Left lung (tissue), 10 donors: Measurements from ENCODE around the gene LCN1. TPM values are rescaled to one million over a fixed set of nuclear protein-coding genes. Genes with fewer than 3 reads are reported as not detected.
A peak's percentile ranks its signal among the peaks of the same experiment; 100 is the strongest.

Source experiments
- ATAC-seq: fragments of 200-7000 bp; cut with Tn5 transposase; one replicate; pipeline ENCODE4 v1.9.1; 2020; ENCODE audit warnings: moderate library complexity
- DNase-seq, 4 donors: peaks; one replicate each; pipeline ENCODE4 v3.0.0-alpha.2; 2013 to 2020
- H3K27ac ChIP-seq, 2 donors: fragments of 200-600 bp; sonication (generic) in 1 of 2; one replicate each; pipeline versions ENCODE4 v1.5.0 to v1.8.0; 2020 to 2021
- H3K27me3 ChIP-seq, 2 donors: fragments of 200-600 bp; sonication (generic) in 1 of 2; one replicate each; pipeline versions ENCODE4 v1.5.0 to v1.8.0; 2020 to 2021
- H3K36me3 ChIP-seq, 2 donors: fragments of 200-600 bp; sonication (generic) in 1 of 2; one replicate each; pipeline versions ENCODE4 v1.5.0 to v1.8.0; 2020 to 2021
- H3K4me1 ChIP-seq, 2 donors: fragments of 200-600 bp; one replicate each; pipeline ENCODE4 v1.8.0; 2021
- H3K4me3 ChIP-seq, 2 donors: fragments of 200-600 bp; sonication (generic) in 1 of 2; one replicate each; pipeline versions ENCODE4 v1.5.0 to v1.8.0; 2020 to 2021; ENCODE audit warnings: mild to moderate bottlenecking in 1 of 2
- H3K9me3 ChIP-seq, 2 donors: fragments of 200-600 bp; sonication (generic) in 1 of 2; one replicate each; pipeline versions ENCODE4 v1.5.0 to v1.8.0; 2020 to 2021
- intact Hi-C, 2 donors: fragments of 100-400 bp; cut with DNase I; formaldehyde crosslinking; loops; one replicate each; pipeline versions ENCODE4 v1.11.2 to v1.14.2; 2022
- polyA plus RNA-seq, 6 donors: library from polyadenylated mRNA; unstranded; fragments of 120-200 nt; gene quantifications; one replicate each; pipeline ENCODE4 v1.2.1, GENCODE V29; 2013; ENCODE audit not compliant: insufficient read length in 6 of 6
- total RNA-seq, 2 donors: library from RNA; stranded (reverse); fragmentation: NEBNext Ultra II Directional; extraction: Animal tissue kit (Norgen Biotek cat#: 25700); gene quantifications; one replicate each; pipeline ENCODE4 v1.2.1, GENCODE V29; 2021
- TF ChIP-seq, protein P1 (sequence below), 2 donors: fragments of 200-600 bp; sonication (generic) in 1 of 2; IDR thresholded peaks; one replicate each; pipeline versions ENCODE4 v1.5.0 to v1.8.0; 2021; ENCODE audit warnings: antibody characterized with exemption in 2 of 2
- donor health status: DM: no; HTN: yes; CAD: no.
- donor health status: DM: no; HTN: no; CAD: no.

LCN1 gene
- total and polyA plus RNA-seq, 8 donors = not detected

DNA sequence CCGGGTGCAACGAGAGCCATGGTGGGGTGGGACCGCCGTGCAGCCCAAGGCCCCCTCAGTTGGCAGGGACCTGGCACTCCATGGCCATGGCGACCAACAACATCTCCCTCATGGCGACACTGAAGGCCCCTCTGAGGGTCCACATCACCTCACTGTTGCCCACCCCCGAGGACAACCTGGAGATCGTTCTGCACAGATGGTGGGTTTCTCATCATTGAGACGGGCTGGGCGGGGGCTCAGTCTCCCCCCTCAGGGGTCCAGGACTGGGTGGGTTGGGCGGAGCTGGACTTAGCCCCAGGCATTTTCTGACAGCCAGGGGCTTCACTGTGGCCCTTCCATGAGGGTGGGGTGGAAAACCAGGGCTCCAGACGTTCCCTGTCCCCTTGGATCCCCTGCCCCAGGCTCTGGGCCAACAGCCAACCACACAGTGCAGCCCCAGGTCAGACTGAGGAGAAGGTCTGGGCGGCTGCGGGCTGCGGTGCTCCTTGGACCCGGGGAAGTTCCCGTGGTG is 41.0 kb downstream of the LCN1 start:
- no peaks in the 10 kb centered on the region for H3K4me1 ChIP-seq
- no peaks in the 10 kb centered on the region for H3K36me3 ChIP-seq
- no peaks in the 10 kb centered on the region for H3K9me3 ChIP-seq
- ATAC-seq (no peak), DNase-seq (no peak)
- H3K27ac ChIP-seq = no peak overlapping the region
- H3K4me3 ChIP-seq = no peak overlapping the region
- H3K27me3 ChIP-seq = peaks cover 0 to 56% of the 10 kb centered on the region in 2 donors
- TF ChIP-seq, protein P1, sequence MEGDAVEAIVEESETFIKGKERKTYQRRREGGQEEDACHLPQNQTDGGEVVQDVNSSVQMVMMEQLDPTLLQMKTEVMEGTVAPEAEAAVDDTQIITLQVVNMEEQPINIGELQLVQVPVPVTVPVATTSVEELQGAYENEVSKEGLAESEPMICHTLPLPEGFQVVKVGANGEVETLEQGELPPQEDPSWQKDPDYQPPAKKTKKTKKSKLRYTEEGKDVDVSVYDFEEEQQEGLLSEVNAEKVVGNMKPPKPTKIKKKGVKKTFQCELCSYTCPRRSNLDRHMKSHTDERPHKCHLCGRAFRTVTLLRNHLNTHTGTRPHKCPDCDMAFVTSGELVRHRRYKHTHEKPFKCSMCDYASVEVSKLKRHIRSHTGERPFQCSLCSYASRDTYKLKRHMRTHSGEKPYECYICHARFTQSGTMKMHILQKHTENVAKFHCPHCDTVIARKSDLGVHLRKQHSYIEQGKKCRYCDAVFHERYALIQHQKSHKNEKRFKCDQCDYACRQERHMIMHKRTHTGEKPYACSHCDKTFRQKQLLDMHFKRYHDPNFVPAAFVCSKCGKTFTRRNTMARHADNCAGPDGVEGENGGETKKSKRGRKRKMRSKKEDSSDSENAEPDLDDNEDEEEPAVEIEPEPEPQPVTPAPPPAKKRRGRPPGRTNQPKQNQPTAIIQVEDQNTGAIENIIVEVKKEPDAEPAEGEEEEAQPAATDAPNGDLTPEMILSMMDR (IDR thresholded peaks at IDR 0.05) = no peak
- intact Hi-C loops = no loop called here

- Histone ChIP-seq H3K9me3 (no peaks in the 10 kb centered on the region), H3K27me3 (peaks cover 0 to 56% of the 10 kb centered on the region in 2 donors), H3K4me3 (no peak overlapping the region), H3K4me1 (no peaks in the 10 kb centered on the region), H3K36me3 (no peaks in the 10 kb centered on the region), H3K27ac (no peak overlapping the region)
- ATAC-seq = no peak
- TF ChIP-seq, protein P1 (IDR thresholded peaks at IDR 0.05) = no peak
- intact Hi-C loops = no loop called here
- no peak for DNase-seq
Measured at GRCh38 chr9:135563039-135563476, 41.8 kb downstream of the LCN1 start.

- DNase-seq = peak in 1 of 4 donors; percentile 58
- intact Hi-C loops = no loop called here
Measured at GRCh38 chr9:135563858-135564257, 42.6 kb downstream of the LCN1 start.

DNA sequence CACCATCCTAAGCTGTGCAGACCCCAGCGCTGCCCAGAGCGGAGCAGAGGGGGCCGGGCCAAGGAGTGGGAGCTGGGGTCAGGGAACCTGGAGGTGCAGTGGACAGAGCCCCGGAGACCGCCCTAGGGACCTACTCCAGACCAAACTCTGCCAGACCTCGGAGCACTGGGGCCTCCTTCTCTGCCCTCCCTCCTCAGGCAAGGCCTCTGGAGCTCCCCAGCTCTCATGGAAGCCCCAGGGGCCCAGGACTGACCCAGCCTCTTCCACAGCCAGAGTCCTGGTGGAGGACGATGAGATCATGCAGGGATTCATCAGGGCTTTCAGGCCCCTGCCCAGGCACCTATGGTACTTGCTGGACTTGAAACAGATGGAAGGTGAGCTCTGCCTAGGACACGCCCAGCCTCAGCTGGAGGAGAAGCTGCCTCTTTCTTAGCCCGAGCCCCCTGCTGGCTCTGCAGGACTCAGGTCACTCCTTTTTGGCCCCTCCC is 43.9 kb downstream of the LCN1 start:
- DNase-seq (peak in 1 of 4 donors; percentile 67), ATAC-seq (no peak)
- Histone ChIP-seq H3K36me3 (no peaks in the 10 kb centered on the region), H3K4me1 (no peaks in the 10 kb centered on the region), H3K4me3 (no peak overlapping the region), H3K27me3 (peaks cover 0 to 60% of the 10 kb centered on the region in 2 donors), H3K9me3 (peaks cover 0 to 5% of the 10 kb centered on the region in 2 donors), H3K27ac (no peak overlapping the region)
- intact Hi-C loops = no loop called here
- TF ChIP-seq, protein P1 (IDR thresholded peaks at IDR 0.05) = no peak

More at GRCh38 chr9:135563858-135564257, 42.6 kb downstream of the LCN1 start:
- no peaks in the 10 kb centered on the region for H3K36me3 ChIP-seq
- no peak overlapping the region for H3K27ac ChIP-seq
- H3K4me1 ChIP-seq = no peaks in the 10 kb centered on the region
- TF ChIP-seq, protein P1 (IDR thresholded peaks at IDR 0.05) = no peak
- H3K9me3 ChIP-seq = peaks cover 0 to under 1% of the 10 kb centered on the region in 2 donors
- H3K27me3 ChIP-seq = peaks cover 0 to 60% of the 10 kb centered on the region in 2 donors
- no peak overlapping the region for H3K4me3 ChIP-seq
- ATAC-seq = no peak

DNA sequence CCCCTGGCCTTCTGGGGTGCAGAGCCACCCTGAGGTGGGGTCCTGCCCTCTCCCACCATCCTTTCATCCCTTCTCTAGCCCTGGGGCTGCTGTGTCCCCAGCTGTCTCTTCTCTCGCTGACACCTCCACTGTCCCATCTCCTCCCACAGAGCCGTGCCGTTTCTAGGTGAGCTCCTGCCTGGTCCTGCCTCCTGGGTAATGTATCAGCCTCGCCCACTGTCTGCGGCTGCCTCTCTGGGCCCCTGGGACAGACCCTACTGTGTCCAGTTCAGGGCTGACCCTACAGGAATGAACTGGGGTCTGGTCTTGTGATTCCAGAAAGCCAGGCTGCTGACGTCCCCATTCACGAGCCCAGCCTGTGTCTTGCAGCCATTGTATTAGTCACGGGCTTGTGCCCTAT is 44.4 kb downstream of the LCN1 start:
- intact Hi-C loops = no loop called here
- TF ChIP-seq, protein P1 (IDR thresholded peaks at IDR 0.05) = no peak
- no peak for ATAC-seq
- Histone ChIP-seq H3K4me1 (no peaks in the 10 kb centered on the region), H3K27ac (no peak overlapping the region), H3K4me3 (no peak overlapping the region), H3K36me3 (no peaks in the 10 kb centered on the region), H3K27me3 (peaks cover 0 to 59% of the 10 kb centered on the region in 2 donors), H3K9me3 (peaks cover 0 to 5% of the 10 kb centered on the region in 2 donors)
- peak in 1 of 4 donors; percentile 27 for DNase-seq
